ENCODE results near the gene RCOR3. TPM values are rescaled to one million over a fixed set of nuclear protein-coding genes. Genes with fewer than 3 reads are reported as not detected.
A peak's percentile ranks its signal among the peaks of the same experiment; 100 is the strongest.

RCOR3 gene
- 188 and 191 TPM in 2 replicates for total RNA-seq (2013; cell fraction: nucleolus; rRNA removed)
- total RNA-seq (2014; rRNA removed) = 14.9 and 18.5 TPM in 2 replicates
- total RNA-seq (2014; rRNA removed; fragmentation: Illumina TruSeq; extraction: Trizol) = 22.3 and 26.9 TPM in 2 replicates
- total RNA-seq (2021) = 24.8 and 25.2 TPM in 2 replicates
- 17.5 TPM for polyA plus RNA-seq (2011; ENCODE audit: low read depth)
- 55.0 and 55.5 TPM in 2 replicates for polyA plus RNA-seq (2011; rRNA removed)
- 23.9 and 28.9 TPM in 2 replicates for polyA plus RNA-seq (2011; cell fraction: cytosol; rRNA removed)
- 84.7 and 102 TPM in 2 replicates for polyA plus RNA-seq (2011; cell fraction: nucleus; rRNA removed)
- 22.6 and 24.1 TPM in 2 replicates for polyA plus RNA-seq (2012)
- polyA plus RNA-seq (2014; fragmentation: Illumina TruSeq; extraction: Trizol) = 28.8 and 29.9 TPM in 2 replicates
- 1 to 10 TPM; 8.0 to 8.2 TPM for polyA plus RNA-seq (2014; fragmentation: Nextera tagmentation; extraction: Ambion mirVana)
- polyA plus RNA-seq (2014; rRNA removed) = 20.2 and 26.6 TPM in 2 replicates
- 10 to 100 TPM; 25.0 to 26.8 TPM for polyA plus RNA-seq (2016; fragmentation: Nextera tagmentation; extraction: Ambion mirVana)
- polyA minus RNA-seq (2011; rRNA and poly(A)+ RNA removed) = 53.6 and 71.5 TPM in 2 replicates
- 19.1 and 21.1 TPM in 2 replicates for polyA minus RNA-seq (2011; cell fraction: cytosol; rRNA and poly(A)+ RNA removed)
- polyA minus RNA-seq (2011; cell fraction: nucleus; rRNA and poly(A)+ RNA removed) = 67.8 and 106 TPM in 2 replicates
- percentile 90 among the genes with signal in this experiment for Bru-seq, nascent RNA
- BruChase-seq, experiment 1, labeled RNA remaining after a 6-hour chase = percentile 84 among the genes with signal in this experiment
- BruChase-seq, experiment 2, labeled RNA remaining after a 2-hour chase = percentile 90 among the genes with signal in this experiment
- long read RNA-seq, experiment 1, partial matches to known transcripts = 0 of 4 reads
- long read RNA-seq, experiment 1, other reads (novel, unspliced or antisense) = 2 of 4 reads
- long read RNA-seq, experiment 2, transcript RCOR3-204 (11 exons, 1,827 nt) = major isoform, 5 of 12 reads
- long read RNA-seq, experiment 2, partial matches to known transcripts = 3 of 12 reads
- long read RNA-seq, experiment 2, other reads (novel, unspliced or antisense) = 3 of 12 reads

GRCh38 chr1:211258756-211259637 lies at the start of gene RCOR3:
TSS of gene RCOR3 (plus strand) at chr1:211259366. CDS start at chr1:211259561, 195 bp downstream.
- ChIA-PET SMC1A (ENCODE audit: uncharacterized antibody, unreplicated experiment) (no interaction called here), POLR2A (interaction anchor here (0.6 to 2.3 kb wide), 2 partner anchors 70 to 295 kb away, joined by 4 to 8 read pairs; no protein-coding TSS in a partner anchor), RAD21 (ENCODE audit: unreplicated experiment) (interaction anchor here (0.9 to 1.2 kb wide), 2 partner anchors 69 to 811 kb away, joined by 3 to 4 read pairs; no protein-coding TSS in a partner anchor), CTCF (interaction anchor here (0.6 to 1.4 kb wide), 7 partner anchors 10 to 1158 kb away, joined by 3 to 6 read pairs (median 3); no protein-coding TSS in a partner anchor)
- Histone ChIP-seq H3K27me3 (replicated peaks in 1 of 2; ENCODE audit: control insufficient read depth in 2 of 2, insufficient read depth in 2 of 2, low read length in 1 of 2) (no peaks in the 10 kb centered on the region), H3K4me1 (ENCODE audit: control insufficient read depth, insufficient read depth, low read length) (no peaks in the 10 kb centered on the region), H3K79me2 (ENCODE audit: control insufficient read depth, insufficient read depth, low read length) (peaks cover 20% of the 10 kb centered on the region), H3K36me3 (ENCODE audit: control insufficient read depth in 2 of 2, insufficient read depth in 2 of 2, low read length in 1 of 2) (no peaks in the 10 kb centered on the region), H3K4me3 (peak within 1 kb of the TSS; percentile 96), H3K4me2 (ENCODE audit: control insufficient read depth, insufficient read depth) (peak within 1 kb of the TSS; percentile 93), H4K20me1 (ENCODE audit: control insufficient read depth, insufficient read depth) (no peaks in the 10 kb centered on the region), H3K9ac (ENCODE audit: control insufficient read depth, insufficient read depth, low read length) (peak within 1 kb of the TSS; percentile 96), H3K27ac (ENCODE audit: control insufficient read depth, insufficient read depth) (peak within 1 kb of the TSS; percentile 96), H3K9me3 (replicated peaks; ENCODE audit: control insufficient read depth, insufficient read depth, low read length) (no peaks in the 10 kb centered on the region), H2AFZ (ENCODE audit: control insufficient read depth, low read depth, low read length) (peak within 1 kb of the TSS; percentile 94)
- intact Hi-C loops (cut with micrococcal nuclease; ENCODE audit: unreplicated experiment) (loop anchor here (2.0 to 5.0 kb wide), 3 partner anchors 68 to 677 kb away; partner anchors contain the start of gene TRAF5), in situ Hi-C loops (cut with MboI) (no loop called here)
- WGBS (ENCODE audit: insufficient coverage, insufficient replicate concordance, low lambda C conversion rate, missing lambda C conversion rate) = under 1% methylated on average over 53 of the region's 97 CpGs
- FAIRE-seq = peak; percentile 27
- DNase-seq (ENCODE audit: low read depth, low spot score) = peak; percentile 51
- no TSS peak for BruUV-seq (replicated peaks)
- peak; percentile 83 for ATAC-seq
- TF ChIP-seq EED (IDR thresholded peaks at IDR 0.05; ENCODE audit: low read depth) = no peak
- TF ChIP-seq ZBTB40 (IDR thresholded peaks at IDR 0.05; ENCODE audit: borderline replicate concordance) = no peak
- no peak for TF ChIP-seq USF2 (IDR thresholded peaks at IDR 0.05; ENCODE audit: borderline replicate concordance, low read depth, low read length)
- TF ChIP-seq ZBTB11 (CRISPR knock-in tag; IDR thresholded peaks at IDR 0.05) = no peak
- 0 out of 2 replicates have a peak, but pooled peaks have one; percentile 16 for TF ChIP-seq IRF4 (IDR thresholded peaks at IDR 0.05; ENCODE audit: low read depth, low read length)
- no peak for TF ChIP-seq USF1 (IDR thresholded peaks at IDR 0.05; ENCODE audit: borderline replicate concordance, extremely low read length, insufficient read depth, low read depth, low read length)

Data from GM12878 (cell line).